Smooth muscle cell (in vitro differentiated cells): ENCODE results near the gene S100A8. TPM values are rescaled to one million over a fixed set of nuclear protein-coding genes. Genes with fewer than 3 reads are reported as not detected.

ENCODE experiments used
- DNase-seq: peaks from one replicate; lab custom pipeline; 2025; ENCODE audit not compliant: unreplicated experiment; lab: John Stamatoyannopoulos, UW
- H2AFZ ChIP-seq: fragments of 200-600 bp; sonication (generic); 2 replicates; pipeline ENCODE4 v1.6.0; 2016; ENCODE audit warnings: antibody characterized with exemption, low read depth, mild to moderate bottlenecking
- H3F3A ChIP-seq: fragments of 200-600 bp; sonication (generic); 2 replicates; pipeline ENCODE4 v1.6.0; 2017; ENCODE audit warnings: antibody characterized with exemption, low read depth
- H3K27ac ChIP-seq: fragments of 200-600 bp; sonication (generic); 2 replicates; pipeline ENCODE4 v1.5.1; 2016; ENCODE audit warnings: low read depth, mild to moderate bottlenecking
- H3K27me3 ChIP-seq: fragments of 200-600 bp; sonication (generic); 2 replicates; pipeline ENCODE4 v1.6.1; 2016; ENCODE audit warnings: low read depth, mild to moderate bottlenecking
- H3K36me3 ChIP-seq: fragments of 200-600 bp; sonication (generic); 2 replicates; pipeline ENCODE4 v1.5.1; 2016; ENCODE audit warnings: low read depth
- H3K4me1 ChIP-seq: fragments of 200-600 bp; sonication (generic); 2 replicates; pipeline ENCODE4 v1.5.1; 2016; ENCODE audit warnings: low read depth
- H3K4me2 ChIP-seq: fragments of 200-600 bp; sonication (generic); 2 replicates; pipeline ENCODE4 v1.6.0; 2016; ENCODE audit warnings: mild to moderate bottlenecking
- H3K4me3 ChIP-seq: fragments of 200-600 bp; sonication (generic); 2 replicates; pipeline ENCODE4 v1.5.1; 2016; ENCODE audit warnings: mild to moderate bottlenecking
- H3K79me2 ChIP-seq: fragments of 200-600 bp; sonication (generic); 2 replicates; pipeline ENCODE4 v1.6.0; 2016; ENCODE audit warnings: low read depth, mild to moderate bottlenecking
- H3K9ac ChIP-seq: fragments of 200-600 bp; sonication (generic); 2 replicates; pipeline ENCODE4 v1.6.0; 2016; ENCODE audit warnings: low read depth
- H3K9me3 ChIP-seq: fragments of 200-600 bp; sonication (generic); replicated peaks from 2 replicates; pipeline ENCODE4 v1.5.1; 2016; ENCODE audit warnings: low read depth
- H4K20me1 ChIP-seq: fragments of 200-600 bp; sonication (generic); 2 replicates; pipeline ENCODE4 v1.6.0; 2016; ENCODE audit warnings: low read depth
- CTCF ChIP-seq: fragments of 200-600 bp; sonication (generic); IDR thresholded peaks from 2 replicates; pipeline ENCODE4 v1.5.1; 2017; ENCODE audit warnings: borderline replicate concordance, mild to moderate bottlenecking, antibody characterized with exemption; ENCODE audit not compliant: insufficient read depth, poor library complexity, severe bottlenecking
- WGBS: methylation state at CpG from one replicate; pipeline ENCODE4 v1.1.7; 2016; ENCODE audit warnings: low lambda C conversion rate; 5-methylcytosine and 5-hydroxymethylcytosine counted together
- polyA plus RNA-seq: library from polyadenylated mRNA; unstranded; fragments of >200 nt; fragmentation: Nextera tagmentation; extraction: Ambion mirVana; gene quantifications from 2 replicates; pipeline ENCODE4 v1.2.1, GENCODE V29; 2016
- total RNA-seq: library from RNA; depleted of rRNA; stranded (reverse); fragments of >200 nt; gene quantifications from 2 replicates; pipeline ENCODE4 v1.2.3, GENCODE V29; 2014

S100A8 gene
- total and polyA plus RNA-seq, 2 experiments from 2014 or later = 0.79 TPM; not detected in 1

GRCh38 chr1:153429266-153430165 lies 38.6 kb upstream of the S100A8 start:
- WGBS = 69% methylated on average over 7 of the region's 7 CpGs

GRCh38 chr1:153428791-153429190 lies 37.9 kb upstream of the S100A8 start:
- Histone ChIP-seq H3K9me3 (no peaks in the 10 kb centered on the region), H3K4me2 (no peak overlapping the region), H3F3A (no peaks in the 10 kb centered on the region), H3K27me3 (no peaks in the 10 kb centered on the region), H4K20me1 (no peaks in the 10 kb centered on the region), H3K9ac (no peak overlapping the region), H3K27ac (no peak overlapping the region), H3K4me1 (no peaks in the 10 kb centered on the region), H3K36me3 (no peaks in the 10 kb centered on the region), H3K4me3 (no peak overlapping the region), H3K79me2 (no peaks in the 10 kb centered on the region), H2AFZ (no peak overlapping the region)
- no peak for DNase-seq
- no peak for TF ChIP-seq CTCF
- WGBS = 63% methylated on average over 6 of the region's 6 CpGs

More at GRCh38 chr1:153429266-153430165, 38.6 kb upstream of the S100A8 start:
- Histone ChIP-seq H3K9ac (no peak overlapping the region), H3K36me3 (no peaks in the 10 kb centered on the region), H3K9me3 (no peaks in the 10 kb centered on the region), H3K4me1 (no peaks in the 10 kb centered on the region), H3K4me3 (no peak overlapping the region), H4K20me1 (no peaks in the 10 kb centered on the region), H3K4me2 (no peak overlapping the region), H2AFZ (no peak overlapping the region), H3K79me2 (no peaks in the 10 kb centered on the region), H3K27me3 (no peaks in the 10 kb centered on the region), H3K27ac (no peak overlapping the region), H3F3A (no peaks in the 10 kb centered on the region)
- no peak for DNase-seq
- TF ChIP-seq CTCF = no peak

GRCh38 chr1:153428073-153428638 lies 37.3 kb upstream of the S100A8 start:
- H3K9me3 ChIP-seq = no peaks in the 10 kb centered on the region
- no peak overlapping the region for H3K9ac ChIP-seq
- H3K27ac ChIP-seq = no peak overlapping the region
- H3K27me3 ChIP-seq = no peaks in the 10 kb centered on the region
- no peak for TF ChIP-seq CTCF
- DNase-seq = no peak
- H3K4me2 ChIP-seq = no peak overlapping the region
- H3K79me2 ChIP-seq = no peaks in the 10 kb centered on the region
- H2AFZ ChIP-seq = no peak overlapping the region
- H3K4me3 ChIP-seq = no peak overlapping the region
- H3F3A ChIP-seq = no peaks in the 10 kb centered on the region
- H3K36me3 ChIP-seq = no peaks in the 10 kb centered on the region
- no peaks in the 10 kb centered on the region for H4K20me1 ChIP-seq
- H3K4me1 ChIP-seq = no peaks in the 10 kb centered on the region
- 85% methylated on average over 12 of the region's 12 CpGs for WGBS

GRCh38 chr1:153426809-153427208 lies 35.9 kb upstream of the S100A8 start:
- Histone ChIP-seq H3K4me1 (no peaks in the 10 kb centered on the region), H3K4me3 (no peak overlapping the region), H2AFZ (no peak overlapping the region), H3K9me3 (no peaks in the 10 kb centered on the region), H3K4me2 (no peak overlapping the region), H3F3A (no peaks in the 10 kb centered on the region), H4K20me1 (no peaks in the 10 kb centered on the region), H3K9ac (no peak overlapping the region), H3K36me3 (no peaks in the 10 kb centered on the region), H3K27ac (no peak overlapping the region), H3K79me2 (no peaks in the 10 kb centered on the region), H3K27me3 (no peaks in the 10 kb centered on the region)
- TF ChIP-seq CTCF = no peak
- 58% methylated on average over 1 of the region's 1 CpG for WGBS
- no peak for DNase-seq
